GM08714 (cell line): ENCODE results near the gene TCL1A.
A peak's percentile ranks its signal among the peaks of the same experiment; 100 is the strongest.
"Not testable (repeated sequence)": the region's sequence is repeated elsewhere in the genome, so short reads cannot be mapped to it uniquely, and the experiment has no call there.

ENCODE experiments used
- H3K4me3 ChIP-seq: fragments of 200-500 bp; sonication (Bioruptor generic); 2 replicates; pipeline ENCODE4 v1.5.1; 2014; ENCODE audit warnings: mild to moderate bottlenecking, low read length, inconsistent platforms
- ZNF274 ChIP-seq: IDR thresholded peaks from 2 replicates; pipeline ENCODE4 v1.6.1; 2012; ENCODE audit warnings: mild to moderate bottlenecking, low read depth, low read length

TCL1A gene, protein sequence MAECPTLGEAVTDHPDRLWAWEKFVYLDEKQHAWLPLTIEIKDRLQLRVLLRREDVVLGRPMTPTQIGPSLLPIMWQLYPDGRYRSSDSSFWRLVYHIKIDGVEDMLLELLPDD

DNA sequence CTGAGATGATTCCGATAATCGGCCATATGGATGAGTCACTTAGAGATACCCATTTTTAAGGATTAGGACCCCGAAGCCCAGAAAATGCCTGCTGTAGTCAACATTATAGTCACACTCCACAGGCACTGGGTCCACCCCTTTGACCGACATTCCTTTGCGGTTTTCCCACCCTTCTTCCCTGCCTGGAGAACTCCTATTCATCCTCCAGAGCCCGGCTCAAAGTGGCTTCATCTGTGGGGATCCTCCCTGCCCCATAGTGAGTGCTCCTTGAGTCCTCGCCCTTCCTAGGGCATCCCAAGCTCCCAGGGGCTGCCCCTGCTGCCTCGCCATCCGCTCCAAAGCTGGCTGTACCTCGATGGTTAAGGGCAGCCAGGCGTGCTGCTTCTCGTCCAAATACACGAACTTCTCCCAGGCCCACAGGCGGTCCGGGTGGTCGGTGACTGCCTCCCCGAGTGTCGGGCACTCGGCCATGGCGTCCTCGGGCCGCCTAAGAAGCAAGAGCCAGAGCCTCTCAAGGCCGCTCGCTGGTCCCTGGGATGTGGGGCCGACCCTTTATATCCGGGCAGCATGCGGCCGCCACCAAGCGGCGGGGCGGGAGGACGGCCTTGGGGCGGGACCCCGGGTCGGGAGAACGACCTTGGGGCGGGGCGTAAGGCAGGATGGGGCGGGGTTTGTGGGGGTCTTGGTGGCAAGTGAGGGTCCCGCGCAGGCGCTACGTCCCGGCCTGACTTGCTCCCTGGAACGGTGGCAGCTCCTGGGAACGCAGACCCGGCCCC, at the start of gene TCL1A:
Gene TCL1A, minus strand, starts transcription at position 530 of the 776 bp plus-strand sequence. Its CDS starts 59 bp downstream, at position 471.
- H3K4me3 ChIP-seq: peak within 1 kb of the TSS; percentile 68
- TF ChIP-seq ZNF274: no peak

DNA sequence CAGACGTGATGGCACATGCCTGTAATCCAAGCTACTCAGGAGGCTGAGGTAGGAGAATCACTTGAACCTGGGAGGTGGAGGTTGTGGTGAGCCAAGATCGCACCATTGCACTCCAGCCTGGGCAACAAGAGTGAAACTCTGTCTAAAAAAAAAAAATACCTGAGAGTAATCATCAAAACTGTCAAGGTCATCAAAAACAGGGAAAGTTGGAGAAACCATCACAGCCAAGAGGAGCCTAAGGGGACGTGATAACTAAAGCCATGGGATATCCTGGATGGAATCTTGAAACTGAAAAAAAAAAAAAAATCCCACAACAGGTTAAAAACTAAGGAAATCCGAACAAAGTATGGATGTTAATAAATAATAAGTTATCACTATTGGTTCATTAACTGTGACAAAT, 49.1 kb upstream of the TCL1A start:
- not testable (repeated sequence) for H3K4me3 ChIP-seq

DNA sequence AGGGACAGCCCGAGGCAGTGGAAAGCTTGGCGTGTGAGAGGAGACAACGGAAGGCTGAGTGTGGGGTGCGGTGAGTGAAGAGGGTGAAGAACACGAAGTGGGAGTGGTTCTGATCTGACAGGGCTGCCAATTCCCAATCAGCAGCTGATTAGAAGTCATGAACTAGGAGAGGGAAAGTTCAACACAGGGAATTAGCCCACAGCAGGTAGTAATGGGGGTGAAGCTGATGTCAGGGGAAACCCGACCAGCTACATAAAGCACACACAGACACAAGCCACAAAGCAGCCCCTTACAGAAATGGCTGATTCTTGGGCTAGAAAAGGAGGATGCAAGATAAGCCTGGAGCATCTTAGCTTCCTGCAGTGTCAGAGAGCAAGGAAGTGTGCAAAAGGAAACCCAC, 47.5 kb upstream of the TCL1A start:
- no peak for TF ChIP-seq ZNF274

DNA sequence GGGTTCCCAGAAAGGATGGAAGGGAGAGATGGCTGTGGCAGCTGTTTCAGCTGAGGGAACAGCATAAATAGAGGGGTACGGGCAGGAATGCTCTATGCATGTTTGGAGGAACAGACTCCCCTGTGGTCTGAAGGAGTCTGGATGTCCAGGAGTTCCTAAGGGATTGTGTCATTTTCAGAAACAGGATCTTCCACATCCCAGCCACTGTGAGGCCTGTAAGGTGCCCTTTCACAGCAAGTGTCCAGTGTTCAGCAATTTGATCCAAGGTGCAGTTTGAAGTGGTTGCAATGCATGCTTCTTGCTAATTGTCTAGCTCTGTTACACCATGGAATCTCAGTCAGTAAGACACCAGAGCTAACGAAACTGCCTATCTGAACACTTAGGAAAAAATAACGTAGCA, 46.7 kb upstream of the TCL1A start:
- no peak for TF ChIP-seq ZNF274
- no peak overlapping the region for H3K4me3 ChIP-seq

More for the DNA sequence above, 47.5 kb upstream of the TCL1A start:
- no peak overlapping the region for H3K4me3 ChIP-seq

DNA sequence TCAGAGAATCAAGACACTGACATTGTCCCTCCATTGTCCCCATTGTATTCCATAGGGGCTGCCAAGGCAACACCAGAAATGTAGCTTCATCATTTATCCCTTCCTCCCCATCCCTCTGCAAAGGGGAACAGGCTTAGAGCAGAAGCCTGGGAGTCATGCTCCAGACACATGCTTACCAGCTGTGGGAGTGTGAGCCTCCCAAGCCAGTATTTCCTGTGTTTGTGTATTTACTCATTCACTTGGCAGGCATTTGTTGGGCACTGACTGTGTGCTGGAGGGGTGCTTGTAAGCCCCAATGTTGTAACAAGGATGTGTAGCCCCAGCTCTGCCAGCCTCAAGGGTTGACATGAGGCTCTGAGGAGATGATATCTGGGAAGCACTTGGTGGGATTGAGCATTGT, 46.0 kb upstream of the TCL1A start:
- no peak for TF ChIP-seq ZNF274
- no peak overlapping the region for H3K4me3 ChIP-seq

DNA sequence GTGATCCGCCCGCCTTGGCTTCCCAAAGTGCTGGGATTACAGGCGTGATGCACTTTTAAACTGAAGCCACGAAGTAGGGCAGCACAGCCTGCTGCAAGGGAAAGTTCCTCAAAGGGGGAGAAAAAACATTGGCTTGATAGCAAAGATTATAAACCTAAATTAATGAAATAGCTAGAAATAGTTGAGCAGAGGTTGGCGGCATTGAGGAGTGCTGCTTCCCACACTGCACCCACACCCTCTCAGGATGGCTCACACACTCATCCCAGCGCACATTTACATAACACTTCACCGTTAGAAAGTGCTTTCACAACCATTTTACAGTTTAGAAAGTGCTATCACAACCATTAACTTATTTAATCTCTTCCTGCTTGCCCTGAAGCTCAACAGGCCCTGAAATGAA, 44.4 kb upstream of the TCL1A start:
- H3K4me3 ChIP-seq: no peak overlapping the region
- no peak for TF ChIP-seq ZNF274

DNA sequence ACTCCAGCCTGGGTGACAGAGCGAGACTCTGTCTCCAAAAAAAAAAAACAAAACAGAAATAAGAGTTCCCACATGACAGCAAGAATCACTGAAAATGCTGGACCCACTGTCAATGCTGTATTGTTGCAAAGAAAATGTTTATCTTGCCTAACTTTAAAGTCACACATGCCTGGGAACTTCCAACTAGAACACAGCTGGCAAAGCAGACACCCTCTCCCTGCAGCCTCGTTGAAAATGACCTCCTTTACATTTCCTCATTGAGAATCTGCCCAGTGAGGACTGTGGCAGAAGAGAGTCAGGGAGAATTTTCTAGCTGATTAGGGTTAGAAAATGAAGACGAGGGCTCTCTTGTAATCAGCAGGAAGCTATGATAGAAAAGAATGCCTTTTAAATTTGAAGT, 42.8 kb upstream of the TCL1A start:
- no peak for TF ChIP-seq ZNF274
- H3K4me3 ChIP-seq: no peak overlapping the region

DNA sequence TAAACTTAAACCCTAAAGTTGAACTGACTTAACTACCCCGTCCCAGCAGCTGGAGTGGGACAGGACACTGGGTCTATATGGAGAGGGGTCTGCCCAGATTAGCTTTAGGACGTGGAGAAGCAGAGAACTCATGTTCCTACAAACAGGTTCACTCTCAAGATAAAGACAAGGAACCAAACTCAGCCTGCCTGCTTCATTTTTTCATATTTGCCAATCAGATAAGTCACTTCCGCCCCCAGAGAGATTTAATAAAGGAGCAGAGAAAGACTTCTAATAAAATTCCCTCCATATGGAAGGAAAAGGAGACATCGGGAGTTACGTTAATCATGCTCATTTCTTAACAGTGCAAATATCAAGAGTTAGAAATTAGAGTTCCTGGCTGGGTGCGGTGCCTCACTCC, 42.2 kb upstream of the TCL1A start:
- no peak for TF ChIP-seq ZNF274
- H3K4me3 ChIP-seq: no peak overlapping the region

DNA sequence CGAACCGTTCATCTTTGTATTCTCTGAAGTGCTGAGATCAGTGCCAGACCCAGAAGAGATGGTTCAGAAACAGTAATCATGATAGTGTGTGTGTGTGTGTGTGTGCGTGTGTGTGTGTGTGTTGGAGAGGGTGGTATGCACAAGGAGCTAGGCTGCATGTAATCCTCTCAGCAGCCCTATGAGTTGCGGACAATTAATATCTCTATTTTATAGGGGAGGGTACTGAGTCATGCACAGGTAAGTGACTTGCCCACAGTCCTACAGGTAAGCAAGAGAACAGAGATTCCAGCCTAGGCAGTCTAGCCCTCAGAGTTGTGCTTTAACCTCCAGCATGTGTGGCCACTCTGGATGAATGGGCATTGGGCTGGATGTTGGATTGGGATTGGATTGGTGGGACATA, 27.9 kb upstream of the TCL1A start:
- H3K4me3 ChIP-seq: no peak overlapping the region
- no peak for TF ChIP-seq ZNF274

DNA sequence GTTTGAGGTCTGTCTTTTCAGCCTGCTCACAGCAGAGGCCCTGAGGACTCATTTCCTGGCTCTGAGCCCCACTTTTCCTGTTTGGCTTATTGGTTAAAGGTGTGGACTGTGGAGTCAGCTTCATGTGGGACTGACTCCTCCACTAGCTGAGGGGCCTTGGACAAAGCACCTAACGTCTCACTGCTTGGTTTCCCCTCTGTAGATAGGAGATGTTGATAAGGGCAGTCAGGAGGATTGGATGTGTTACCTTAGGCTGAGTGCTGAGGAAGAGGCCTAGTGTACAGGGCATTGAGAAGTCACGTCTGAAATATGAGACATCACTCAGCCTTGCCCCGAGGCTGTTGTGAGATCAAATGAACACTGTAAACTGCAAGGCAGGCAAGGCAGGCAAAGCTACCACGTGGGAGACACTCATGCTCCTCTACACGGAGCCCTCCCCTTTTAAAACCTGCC, 27.1 kb upstream of the TCL1A start:
- no peak overlapping the region for H3K4me3 ChIP-seq
- TF ChIP-seq ZNF274: no peak

DNA sequence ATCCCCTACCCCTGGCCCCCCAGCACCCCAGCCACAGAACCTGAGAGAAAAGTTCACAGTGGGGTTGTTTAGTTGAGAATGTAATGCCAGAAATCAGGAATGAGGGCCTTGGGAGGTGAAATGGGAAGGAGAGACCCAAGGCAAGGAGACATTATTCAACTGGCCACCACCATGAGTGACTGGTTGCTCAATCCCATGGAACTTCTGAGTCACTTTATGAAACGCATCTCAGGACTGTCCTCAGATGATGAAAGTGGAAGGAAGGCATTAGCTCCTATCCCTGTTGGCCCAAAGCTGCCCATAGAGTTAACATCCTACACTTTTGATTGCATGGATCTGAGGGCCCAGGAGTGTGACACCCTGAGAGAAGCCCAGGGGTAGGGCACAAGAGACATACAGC, 25.4 kb upstream of the TCL1A start:
- no peak overlapping the region for H3K4me3 ChIP-seq
- TF ChIP-seq ZNF274: no peak

DNA sequence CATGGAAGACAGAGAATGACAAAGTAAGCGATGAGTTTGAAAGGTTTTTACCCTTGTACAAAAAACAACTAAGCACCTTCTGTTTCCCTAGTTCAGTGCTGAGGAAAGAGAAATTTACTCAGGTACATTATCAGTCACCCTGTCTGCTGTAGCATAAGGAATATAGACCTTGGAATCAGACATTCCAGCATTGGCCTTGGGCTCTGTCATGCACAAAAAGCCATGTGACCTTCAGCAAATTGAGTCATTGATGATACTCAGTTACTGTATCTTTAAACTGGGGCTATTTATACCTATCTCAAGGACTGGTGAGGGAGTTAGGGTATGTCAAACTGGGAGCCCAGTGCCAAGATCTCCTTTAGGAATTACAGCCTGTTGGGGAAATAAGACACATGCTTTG, 19.3 kb upstream of the TCL1A start:
- no peak overlapping the region for H3K4me3 ChIP-seq
- TF ChIP-seq ZNF274: no peak

DNA sequence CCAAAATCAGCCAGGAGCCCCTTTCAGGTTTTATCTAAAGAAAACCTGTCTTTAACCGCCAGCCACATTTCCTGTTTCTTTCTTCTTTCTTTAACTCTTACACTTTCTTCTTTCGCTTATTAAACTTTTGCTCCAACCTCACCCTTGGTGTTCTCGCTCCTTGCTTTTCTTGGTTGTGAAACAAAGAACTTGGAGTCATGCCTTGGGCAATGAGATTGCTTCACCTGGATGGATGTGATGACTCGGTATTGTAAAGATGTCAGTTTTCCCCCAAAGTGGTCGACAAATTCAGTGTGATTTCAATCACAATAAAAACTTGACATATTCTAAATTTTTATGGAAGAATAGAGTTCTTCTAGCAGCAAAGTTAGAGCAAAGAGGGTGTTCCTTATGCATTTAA, 16.2 kb upstream of the TCL1A start:
- no peak for TF ChIP-seq ZNF274

DNA sequence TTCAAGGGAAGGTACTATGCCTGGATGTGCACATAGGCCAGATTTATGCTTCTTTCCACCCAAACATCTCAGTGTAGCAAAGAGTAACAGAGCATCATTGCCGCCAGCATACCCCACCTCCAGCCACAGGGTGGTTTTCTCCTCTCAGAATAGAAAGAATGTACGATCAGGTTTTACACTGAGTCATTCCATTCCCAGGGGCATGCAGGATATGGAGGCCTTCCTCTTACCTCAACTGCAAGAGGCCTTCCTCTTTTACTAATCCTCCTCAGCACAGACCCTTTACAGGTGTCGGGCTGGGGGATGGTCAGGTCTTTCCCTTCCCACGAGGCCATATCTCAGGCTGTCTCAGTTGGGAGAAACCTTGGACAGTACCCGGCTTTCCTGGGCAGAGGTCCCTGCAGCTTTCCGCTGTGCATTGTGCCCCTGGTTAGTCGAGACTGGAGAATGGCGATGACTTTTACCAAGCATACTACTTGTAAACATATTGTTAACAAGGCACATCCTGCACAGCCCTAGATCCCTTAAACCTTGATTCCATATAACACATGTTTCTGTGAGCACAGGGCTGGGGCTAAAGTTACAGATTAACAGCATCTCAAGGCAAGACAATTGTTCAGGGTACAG, 15.6 kb upstream of the TCL1A start:
- peak overlapping the region; percentile 19; the same call in 1 of the 2 replicates for H3K4me3 ChIP-seq

More for the DNA sequence above, 16.2 kb upstream of the TCL1A start:
- no peak overlapping the region for H3K4me3 ChIP-seq

DNA sequence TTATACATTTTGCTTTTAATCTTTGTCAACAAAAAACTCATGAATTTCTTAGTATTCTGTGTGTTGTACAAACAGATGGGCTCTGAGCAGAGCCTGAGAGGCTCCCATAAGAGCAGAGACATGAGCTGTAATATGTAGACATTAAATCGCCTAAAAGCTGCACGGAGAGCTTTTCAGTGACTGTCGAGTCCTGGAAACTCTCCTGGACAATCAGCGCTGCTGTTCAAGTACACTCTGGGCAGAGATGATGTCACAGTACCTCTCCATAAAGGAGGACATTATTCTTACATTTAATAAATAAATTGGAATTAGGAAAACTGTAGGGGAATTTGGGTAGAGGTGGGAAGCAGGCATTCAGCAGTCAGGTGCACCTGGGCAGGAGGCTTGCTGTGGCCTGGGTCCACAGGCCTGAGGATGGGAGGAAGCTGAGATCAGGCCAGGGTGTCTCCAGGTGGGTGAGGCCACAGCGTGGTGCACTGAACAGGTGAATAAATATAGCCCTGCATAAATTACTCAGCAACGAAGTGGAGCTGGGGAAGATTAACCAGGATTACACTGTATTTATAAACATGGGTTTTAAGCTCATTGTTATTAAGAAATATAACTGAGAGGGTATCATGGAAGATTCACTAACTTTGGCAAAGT, 13.3 kb upstream of the TCL1A start:
- no peak for TF ChIP-seq ZNF274
- H3K4me3 ChIP-seq: no peak overlapping the region
